Nucleus accumbens (tissue), 56 donors: Measurements from ENCODE around the gene ELOF1.

ENCODE experiments used
- DNase-seq, 56 donors: peaks; one replicate each; lab custom pipeline; 2025; lab: John Stamatoyannopoulos, UW

ELOF1 gene

GRCh38 chr19:11538232-11539036 lies 20.6 kb downstream of the ELOF1 start, which contains the start of gene CNN1:
Gene CNN1, plus strand, starts transcription at chr19:11538851. Its CDS starts 77 bp downstream, at chr19:11538928.
- DNase-seq = no peak

- DNase-seq = peak in 55 of 56 donors; percentile 19 to 94 (median 73)
Measured at GRCh38 chr19:11535792-11536595, 23.0 kb downstream of the ELOF1 start.

- no peak for DNase-seq
Measured at GRCh38 chr19:11534948-11535347, 24.1 kb downstream of the ELOF1 start.

GRCh38 chr19:11534538-11534937 lies 24.5 kb downstream of the ELOF1 start:
- no peak for DNase-seq

GRCh38 chr19:11530432-11530831 lies 28.6 kb downstream of the ELOF1 start:
- DNase-seq = peak; percentile 32 to 94 (median 82)

GRCh38 chr19:11528551-11529341 lies 30.3 kb downstream of the ELOF1 start, which contains the start of gene ECSIT:
Gene ECSIT, minus strand, starts transcription at chr19:11529134. Its CDS starts 9,964 bp downstream, at chr19:11519170.
- DNase-seq = peak; percentile 60 to 99 (median 94)

- no peak for DNase-seq
Measured at GRCh38 chr19:11519138-11519537, 39.9 kb downstream of the ELOF1 start.

GRCh38 chr19:11513946-11514345 lies 45.1 kb downstream of the ELOF1 start:
- DNase-seq = no peak

- DNase-seq = no peak
Measured at GRCh38 chr19:11510444-11510843, 48.6 kb downstream of the ELOF1 start.

- no peak for DNase-seq
Measured at GRCh38 chr19:11507370-11508078, 51.5 kb downstream of the ELOF1 start.

GRCh38 chr19:11506967-11507366 lies 52.1 kb downstream of the ELOF1 start:
- DNase-seq = no peak

GRCh38 chr19:11506101-11506555 lies 52.9 kb downstream of the ELOF1 start:
- peak in 8 of 56 donors; percentile 48 to 70 (median 62) for DNase-seq

GRCh38 chr19:11505504-11506100 lies 53.4 kb downstream of the ELOF1 start, which contains the start of gene ZNF653:
Gene ZNF653, minus strand, starts transcription at chr19:11505839. Its CDS starts 53 bp downstream, at chr19:11505786.
- peak in 54 of 56 donors; percentile 55 to 96 (median 87) for DNase-seq

- DNase-seq = peak; percentile 56 to 97 (median 90)
Measured at GRCh38 chr19:11505032-11505503, 54.0 kb downstream of the ELOF1 start.

GRCh38 chr19:11504502-11505031 lies 54.5 kb downstream of the ELOF1 start:
- DNase-seq = no peak
